Measurements from ENCODE around the gene NF1.
"Not testable (repeated sequence)": the region's sequence is repeated elsewhere in the genome, so short reads cannot be mapped to it uniquely, and the experiment has no call there.

DNA sequence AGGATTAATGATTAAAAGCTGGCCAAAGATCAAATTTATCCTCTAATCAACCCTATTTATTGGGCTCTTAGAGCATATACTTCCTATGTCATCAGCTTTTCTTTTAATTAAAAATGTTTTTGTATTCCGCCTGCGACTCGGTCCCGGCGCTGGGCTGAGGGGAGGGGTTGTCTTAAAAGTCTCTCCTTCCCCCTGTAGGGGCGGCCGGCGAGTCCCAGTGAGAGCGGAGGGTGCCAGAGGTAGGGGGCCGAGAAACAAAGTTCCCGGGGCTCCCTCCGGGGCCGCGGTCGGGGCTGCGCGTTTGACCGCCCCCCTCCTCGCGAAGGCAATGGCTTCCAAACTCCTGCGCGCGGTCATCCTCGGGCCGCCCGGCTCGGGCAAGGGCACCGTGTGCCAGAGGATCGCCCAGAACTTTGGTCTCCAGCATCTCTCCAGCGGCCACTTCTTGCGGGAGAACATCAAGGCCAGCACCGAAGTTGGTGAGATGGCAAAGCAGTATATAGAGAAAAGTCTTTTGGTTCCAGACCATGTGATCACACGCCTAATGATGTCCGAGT lies 250.5 kb downstream of the NF1 start:
- TF ChIP-seq POLR2A (IDR thresholded peaks at IDR 0.05); POLR2AphosphoS5 (IDR thresholded peaks at IDR 0.05; ENCODE audit: insufficient read depth in 1 of 2, low read depth in 1 of 2): not testable (repeated sequence)
- TF ChIP-seq, protein P1, sequence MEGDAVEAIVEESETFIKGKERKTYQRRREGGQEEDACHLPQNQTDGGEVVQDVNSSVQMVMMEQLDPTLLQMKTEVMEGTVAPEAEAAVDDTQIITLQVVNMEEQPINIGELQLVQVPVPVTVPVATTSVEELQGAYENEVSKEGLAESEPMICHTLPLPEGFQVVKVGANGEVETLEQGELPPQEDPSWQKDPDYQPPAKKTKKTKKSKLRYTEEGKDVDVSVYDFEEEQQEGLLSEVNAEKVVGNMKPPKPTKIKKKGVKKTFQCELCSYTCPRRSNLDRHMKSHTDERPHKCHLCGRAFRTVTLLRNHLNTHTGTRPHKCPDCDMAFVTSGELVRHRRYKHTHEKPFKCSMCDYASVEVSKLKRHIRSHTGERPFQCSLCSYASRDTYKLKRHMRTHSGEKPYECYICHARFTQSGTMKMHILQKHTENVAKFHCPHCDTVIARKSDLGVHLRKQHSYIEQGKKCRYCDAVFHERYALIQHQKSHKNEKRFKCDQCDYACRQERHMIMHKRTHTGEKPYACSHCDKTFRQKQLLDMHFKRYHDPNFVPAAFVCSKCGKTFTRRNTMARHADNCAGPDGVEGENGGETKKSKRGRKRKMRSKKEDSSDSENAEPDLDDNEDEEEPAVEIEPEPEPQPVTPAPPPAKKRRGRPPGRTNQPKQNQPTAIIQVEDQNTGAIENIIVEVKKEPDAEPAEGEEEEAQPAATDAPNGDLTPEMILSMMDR (IDR thresholded peaks at IDR 0.05): not testable (repeated sequence)
